WI38 (cell line): Measurements from ENCODE around the gene SPAG4.

ENCODE experiments used
- H3K4me3 ChIP-seq: 2 replicates; pipeline ENCODE4 v1.5.1; 2011; ENCODE audit warnings: low read depth, mild to moderate bottlenecking, control low read depth, low read length
- CTCF ChIP-seq: IDR thresholded peaks from 2 replicates; pipeline ENCODE4 v1.5.1; 2012; ENCODE audit warnings: low read depth, mild to moderate bottlenecking, control low read depth, low read length

Gene SPAG4

DNA sequence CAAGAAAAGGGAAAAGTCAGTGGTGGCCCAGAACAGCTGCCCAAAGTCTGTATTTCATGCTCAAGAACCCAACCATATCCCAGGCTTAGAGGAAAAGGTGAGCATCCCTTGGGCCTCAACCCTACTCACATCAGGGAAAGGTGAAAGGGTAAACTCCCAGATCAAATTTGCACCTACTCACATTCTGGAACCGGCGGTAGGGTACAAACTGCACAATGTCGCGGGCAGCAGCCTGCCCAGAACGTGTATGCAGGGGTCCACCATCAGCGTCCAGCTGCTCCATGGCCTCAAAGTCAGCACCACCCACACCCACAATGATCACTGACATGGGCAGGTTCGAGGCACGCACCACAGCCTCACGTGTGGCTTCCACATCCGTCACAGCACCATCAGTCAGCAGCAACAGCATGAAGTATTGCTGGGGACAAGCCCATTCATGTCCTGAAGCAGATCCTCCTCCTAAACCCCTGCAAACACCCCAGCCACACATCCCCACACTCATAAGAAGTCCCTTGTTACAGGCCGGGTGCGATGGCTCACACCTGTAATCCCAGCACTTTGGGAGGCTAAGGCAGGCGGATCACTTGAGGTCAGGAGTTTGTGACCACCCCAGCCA lies 10.9 kb downstream of the SPAG4 start:
- TF ChIP-seq CTCF, result no peak
- no peak overlapping the region for H3K4me3 ChIP-seq

- no peak overlapping the region for H3K4me3 ChIP-seq
- no peak for TF ChIP-seq CTCF
These were observed 11.5 kb downstream of the SPAG4 start for GRCh38 chr20:35627121-35627520.

DNA sequence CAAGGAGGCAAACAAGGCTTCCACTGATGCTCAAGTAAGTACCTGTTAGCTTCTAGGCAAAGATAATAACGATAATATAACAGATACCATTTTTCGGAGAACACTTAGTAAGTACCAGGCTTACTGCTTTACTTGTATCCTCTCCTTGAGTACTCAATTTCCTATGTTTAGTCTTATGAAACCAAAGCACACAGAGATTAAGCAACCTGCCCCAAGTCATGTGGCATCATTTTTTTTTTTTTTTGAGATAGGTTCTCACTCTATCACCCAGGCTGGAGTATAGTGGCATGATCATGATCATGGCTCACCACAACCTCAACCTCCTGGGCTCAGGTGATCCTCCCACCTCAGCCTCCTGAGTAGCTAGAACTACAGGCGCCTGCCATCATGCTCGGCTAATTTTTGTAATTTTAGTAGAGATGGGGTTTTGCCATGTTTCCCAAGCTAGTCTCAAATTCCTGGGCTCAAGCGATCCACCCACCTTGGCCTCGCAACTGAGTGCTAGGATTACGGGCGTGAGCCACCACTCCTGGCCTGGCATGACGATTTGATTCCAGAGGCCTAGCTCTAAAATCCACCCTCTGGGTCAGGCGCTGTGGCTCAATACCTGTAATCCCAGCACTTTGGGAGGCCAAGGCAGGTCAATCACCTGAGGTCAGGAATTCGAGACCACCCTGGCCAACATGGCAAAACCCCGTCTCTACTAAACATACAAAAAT lies 14.0 kb downstream of the SPAG4 start:
- no peak overlapping the region for H3K4me3 ChIP-seq
- no peak for TF ChIP-seq CTCF

DNA sequence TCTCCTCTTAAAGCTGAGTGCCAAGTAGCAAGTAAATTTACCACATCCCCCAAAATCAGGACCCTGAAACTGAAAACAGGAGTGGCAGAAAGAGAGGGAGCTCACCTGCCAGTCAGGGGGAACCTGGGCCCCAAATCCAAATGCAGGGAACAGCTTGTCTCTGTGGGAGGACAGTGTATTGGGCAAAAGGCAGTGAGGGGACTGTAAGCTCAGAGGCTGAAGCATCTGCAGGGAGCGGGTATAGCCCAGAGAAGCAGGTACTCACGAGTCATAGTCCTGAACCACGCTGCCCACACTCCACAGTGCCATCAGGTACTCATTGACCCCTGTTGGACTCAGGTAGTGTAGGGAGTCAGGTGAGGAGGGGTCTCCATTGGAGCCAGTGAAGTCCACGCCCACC lies 15.0 kb downstream of the SPAG4 start:
- H3K4me3 ChIP-seq, result no peak overlapping the region
- TF ChIP-seq CTCF, result no peak

DNA sequence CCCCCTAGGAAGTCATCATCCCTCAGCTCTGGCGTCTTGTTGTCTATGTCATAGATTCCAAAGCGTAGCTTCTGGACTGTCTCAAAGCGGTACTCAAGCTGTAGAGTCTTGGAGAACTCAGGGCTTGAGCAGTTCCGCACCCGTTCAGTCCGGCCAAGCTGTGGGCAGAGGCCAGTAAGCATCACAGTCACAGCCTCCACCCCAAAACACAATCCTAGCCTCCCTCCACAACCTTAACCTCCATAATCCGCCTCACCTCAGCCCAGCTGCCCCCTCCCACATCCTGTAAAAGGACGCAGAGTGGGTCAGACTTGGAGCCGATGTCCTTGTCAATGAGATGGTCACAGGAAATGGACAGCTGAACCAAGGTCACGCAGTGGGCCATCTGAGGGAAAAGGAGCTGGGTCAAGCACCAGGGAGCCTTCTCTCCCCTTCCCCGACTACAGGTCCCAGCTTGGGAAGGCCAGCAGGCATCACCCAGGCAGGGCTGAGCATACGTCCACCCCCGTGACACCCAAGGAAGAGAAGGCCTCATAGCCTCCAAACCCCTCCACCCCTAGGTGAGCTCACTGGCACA lies 17.0 kb downstream of the SPAG4 start:
- no peak for TF ChIP-seq CTCF
- H3K4me3 ChIP-seq, result no peak overlapping the region

- TF ChIP-seq CTCF, result no peak
- no peak overlapping the region for H3K4me3 ChIP-seq
These were observed 20.0 kb downstream of the SPAG4 start for GRCh38 chr20:35635652-35636051.

GRCh38 chr20:35636095-35636494 lies 20.5 kb downstream of the SPAG4 start:
- no peak for TF ChIP-seq CTCF
- H3K4me3 ChIP-seq, result no peak overlapping the region
